Activated CD4-positive, alpha-beta memory T cell treated with anti-CD3 and anti-CD28 coated beads for 36 hours (primary cell): ENCODE results near the gene CT45A9. TPM values are rescaled to one million over a fixed set of nuclear protein-coding genes. Genes with fewer than 3 reads are reported as not detected.
"Not testable (repeated sequence)": the region's sequence is repeated elsewhere in the genome, so short reads cannot be mapped to it uniquely, and the experiment has no call there.

Experiments used
- CTCF ChIA-PET: fragments of 350-600 bp; sonication (Branson Sonifier 250); formaldehyde crosslinking; loops from one replicate; lab custom pipeline; 2021; ENCODE audit warnings: antibody characterized with exemption, inconsistent platforms; lab: Charles Lee
- POLR2A ChIA-PET: fragments of 350-600 bp; sonication (Branson Sonifier 250); formaldehyde crosslinking; loops from one replicate; lab custom pipeline; 2021; ENCODE audit warnings: antibody characterized with exemption; lab: Charles Lee
- DNase-seq: peaks from one replicate; pipeline ENCODE4 v3.0.0-alpha.2; 2020
- H3K27ac Mint-ChIP-seq: one replicate; pipeline ENCODE4 v1.8.0; 2021; ENCODE audit warnings: mixed read lengths
- H3K27me3 Mint-ChIP-seq: one replicate; pipeline ENCODE4 v1.8.0; 2021; ENCODE audit warnings: mixed read lengths
- H3K36me3 Mint-ChIP-seq: one replicate; pipeline ENCODE4 v1.8.0; 2021; ENCODE audit warnings: mixed read lengths
- H3K4me1 Mint-ChIP-seq: one replicate; pipeline ENCODE4 v1.8.0; 2021; ENCODE audit warnings: low read depth, mixed read lengths
- H3K4me3 Mint-ChIP-seq: one replicate; pipeline ENCODE4 v1.8.0; 2021; ENCODE audit warnings: mild to moderate bottlenecking, mixed read lengths
- H3K9me3 Mint-ChIP-seq: one replicate; pipeline ENCODE4 v1.8.0; 2021; ENCODE audit warnings: mixed read lengths
- intact Hi-C: fragments of 100-400 bp; cut with micrococcal nuclease; formaldehyde crosslinking; loops from one replicate; pipeline ENCODE4 v1.15.1; 2023
- total RNA-seq, 2 experiments: library from RNA; stranded (reverse); gene quantifications; one replicate each; pipeline ENCODE4 v1.2.3, GENCODE V29; 2021

Gene CT45A9
- total RNA-seq: not detected

- H3K27me3 Mint-ChIP-seq, H3K4me1 Mint-ChIP-seq, H3K36me3 Mint-ChIP-seq, DNase-seq, CTCF ChIA-PET, H3K4me3 Mint-ChIP-seq, H3K9me3 Mint-ChIP-seq, intact Hi-C loops, POLR2A ChIA-PET, H3K27ac Mint-ChIP-seq: not testable (repeated sequence)
Measured at GRCh38 chrX:135871712-135872111, at the start of gene CT45A9. CT45A9 (minus strand) TSS chrX:135871812; CDS start chrX:135868061, 3,751 bp downstream.

GRCh38 chrX:135920516-135920915 is 48.9 kb upstream of the CT45A9 start:
- CTCF ChIA-PET: interaction anchor here (2.8 kb wide), 1 partner anchor 11 kb away, joined by 10 read pairs; no protein-coding TSS in a partner anchor
- H3K4me1 Mint-ChIP-seq: not testable (repeated sequence)

GRCh38 chrX:135914404-135914803 is 42.8 kb upstream of the CT45A9 start:
- H3K27me3 Mint-ChIP-seq: no peaks in the 10 kb centered on the region
- no peaks in the 10 kb centered on the region for H3K36me3 Mint-ChIP-seq
- no peaks in the 10 kb centered on the region for H3K4me1 Mint-ChIP-seq
- H3K27ac Mint-ChIP-seq: no peak overlapping the region
- DNase-seq: no peak
- no peak overlapping the region for H3K4me3 Mint-ChIP-seq
- POLR2A ChIA-PET: no interaction called here
- no peaks in the 10 kb centered on the region for H3K9me3 Mint-ChIP-seq
- intact Hi-C loops: no loop called here
- CTCF ChIA-PET: no interaction called here

More at GRCh38 chrX:135920516-135920915, 48.9 kb upstream of the CT45A9 start:
- H3K27ac Mint-ChIP-seq, H3K4me3 Mint-ChIP-seq, H3K27me3 Mint-ChIP-seq, intact Hi-C loops, H3K36me3 Mint-ChIP-seq, DNase-seq, POLR2A ChIA-PET, H3K9me3 Mint-ChIP-seq: not testable (repeated sequence)

GRCh38 chrX:135910251-135910650 is 38.6 kb upstream of the CT45A9 start:
- intact Hi-C loops: no loop called here
- Mint-ChIP-seq H3K9me3 (no peaks in the 10 kb centered on the region), H3K27ac (no peak overlapping the region), H3K4me1 (no peaks in the 10 kb centered on the region), H3K36me3 (no peaks in the 10 kb centered on the region), H3K4me3 (no peak overlapping the region), H3K27me3 (no peaks in the 10 kb centered on the region)
- no peak for DNase-seq
- POLR2A ChIA-PET: no interaction called here
- CTCF ChIA-PET: no interaction called here

GRCh38 chrX:135893294-135893817 is 21.7 kb upstream of the CT45A9 start, which contains the start of the genes CT45A10 and SAGE1:
CT45A10 (minus strand) TSS chrX:135893444; CDS start chrX:135885344, 8,100 bp downstream.
SAGE1 (plus strand) TSS chrX:135893716; CDS start chrX:135896243, 2,527 bp downstream.
- H3K27ac Mint-ChIP-seq: no peak within 1 kb of the TSS
- no peaks in the 10 kb centered on the region for H3K4me1 Mint-ChIP-seq
- no peaks in the 10 kb centered on the region for H3K36me3 Mint-ChIP-seq
- POLR2A ChIA-PET: no interaction called here
- CTCF ChIA-PET: no interaction called here
- intact Hi-C loops: no loop called here
- no peak within 1 kb of the TSS for H3K4me3 Mint-ChIP-seq
- H3K27me3 Mint-ChIP-seq: no peaks in the 10 kb centered on the region
- no peak for DNase-seq
- H3K9me3 Mint-ChIP-seq: no peaks in the 10 kb centered on the region

- no peak for DNase-seq
- H3K4me1 Mint-ChIP-seq: no peaks in the 10 kb centered on the region
- no peak overlapping the region for H3K27ac Mint-ChIP-seq
- H3K27me3 Mint-ChIP-seq: no peaks in the 10 kb centered on the region
- POLR2A ChIA-PET: no interaction called here
- CTCF ChIA-PET: no interaction called here
- H3K36me3 Mint-ChIP-seq: no peaks in the 10 kb centered on the region
- H3K4me3 Mint-ChIP-seq: no peak overlapping the region
- no peaks in the 10 kb centered on the region for H3K9me3 Mint-ChIP-seq
- intact Hi-C loops: no loop called here
Measured at GRCh38 chrX:135892781-135893180, 21.2 kb upstream of the CT45A9 start.

GRCh38 chrX:135890087-135890585 is 18.5 kb upstream of the CT45A9 start:
- Mint-ChIP-seq H3K27me3 (no peaks in the 10 kb centered on the region), H3K4me1 (no peaks in the 10 kb centered on the region), H3K9me3 (no peaks in the 10 kb centered on the region), H3K36me3 (no peaks in the 10 kb centered on the region), H3K27ac (no peak overlapping the region), H3K4me3 (no peak overlapping the region)
- intact Hi-C loops: no loop called here
- DNase-seq: no peak
- ChIA-PET CTCF (interaction anchor here (1.4 kb wide), 1 partner anchor 41 kb away, joined by 3 read pairs; no protein-coding TSS in a partner anchor), POLR2A (no interaction called here)

- CTCF ChIA-PET, POLR2A ChIA-PET, H3K4me1 Mint-ChIP-seq, H3K4me3 Mint-ChIP-seq, H3K27ac Mint-ChIP-seq, H3K9me3 Mint-ChIP-seq, H3K36me3 Mint-ChIP-seq, H3K27me3 Mint-ChIP-seq, intact Hi-C loops: not testable (repeated sequence)
- DNase-seq: peak; percentile 60
Measured at GRCh38 chrX:135888976-135889375, 17.4 kb upstream of the CT45A9 start.

GRCh38 chrX:135888230-135888629 is 16.6 kb upstream of the CT45A9 start:
- DNase-seq, H3K27me3 Mint-ChIP-seq, CTCF ChIA-PET, H3K36me3 Mint-ChIP-seq, H3K4me3 Mint-ChIP-seq, H3K9me3 Mint-ChIP-seq, H3K27ac Mint-ChIP-seq, intact Hi-C loops, H3K4me1 Mint-ChIP-seq, POLR2A ChIA-PET: not testable (repeated sequence)

- DNase-seq, H3K27me3 Mint-ChIP-seq, H3K36me3 Mint-ChIP-seq, H3K4me1 Mint-ChIP-seq, CTCF ChIA-PET, intact Hi-C loops, POLR2A ChIA-PET, H3K27ac Mint-ChIP-seq, H3K4me3 Mint-ChIP-seq, H3K9me3 Mint-ChIP-seq: not testable (repeated sequence)
Measured at GRCh38 chrX:135882741-135883140, 11.1 kb upstream of the CT45A9 start.

GRCh38 chrX:135854438-135854837 is 17.2 kb downstream of the CT45A9 start, which contains the start of gene CT45A8:
CT45A8 (minus strand) TSS chrX:135854538; CDS start chrX:135850783, 3,755 bp downstream.
- H3K4me3 Mint-ChIP-seq, POLR2A ChIA-PET, H3K27ac Mint-ChIP-seq, H3K4me1 Mint-ChIP-seq, H3K9me3 Mint-ChIP-seq, CTCF ChIA-PET, DNase-seq, intact Hi-C loops, H3K27me3 Mint-ChIP-seq, H3K36me3 Mint-ChIP-seq: not testable (repeated sequence)

GRCh38 chrX:135837180-135837579 is 34.4 kb downstream of the CT45A9 start, which contains the start of gene CT45A7:
CT45A7 (minus strand) TSS chrX:135837280; CDS start chrX:135833533, 3,747 bp downstream.
- H3K9me3 Mint-ChIP-seq, H3K27ac Mint-ChIP-seq, POLR2A ChIA-PET, H3K27me3 Mint-ChIP-seq, DNase-seq, H3K36me3 Mint-ChIP-seq, intact Hi-C loops, H3K4me3 Mint-ChIP-seq, H3K4me1 Mint-ChIP-seq, CTCF ChIA-PET: not testable (repeated sequence)

GRCh38 chrX:135819912-135820311 is 51.7 kb downstream of the CT45A9 start, which contains the start of gene CT45A2:
CT45A2 (minus strand) TSS chrX:135820012; CDS start chrX:135816265, 3,747 bp downstream.
- H3K36me3 Mint-ChIP-seq, H3K4me3 Mint-ChIP-seq, DNase-seq, H3K4me1 Mint-ChIP-seq, H3K27me3 Mint-ChIP-seq, H3K9me3 Mint-ChIP-seq, POLR2A ChIA-PET, intact Hi-C loops, H3K27ac Mint-ChIP-seq, CTCF ChIA-PET: not testable (repeated sequence)
